Body of pancreas (tissue), 4 donors: Measurements from ENCODE around the gene OR8G5.

Experiments used
- POLR2A ChIP-seq, 3 donors: fragments of 450-650 bp; IDR thresholded peaks; one replicate each; pipeline ENCODE4 v1.6.1; 2016; ENCODE audit warnings: antibody characterized with exemption in 3 of 3, mild to moderate bottlenecking in 2 of 3
- TF ChIP-seq, protein P1 (sequence below), 7 experiments: fragments of 450-650 bp in 4 of 7; fragments of 200-600 bp in 3 of 7; sonication (generic) in 3 of 7; IDR thresholded peaks; one replicate each; pipeline ENCODE4 v1.5.1; 2016 to 2019; ENCODE audit warnings: antibody characterized with exemption in 7 of 7

DNA sequence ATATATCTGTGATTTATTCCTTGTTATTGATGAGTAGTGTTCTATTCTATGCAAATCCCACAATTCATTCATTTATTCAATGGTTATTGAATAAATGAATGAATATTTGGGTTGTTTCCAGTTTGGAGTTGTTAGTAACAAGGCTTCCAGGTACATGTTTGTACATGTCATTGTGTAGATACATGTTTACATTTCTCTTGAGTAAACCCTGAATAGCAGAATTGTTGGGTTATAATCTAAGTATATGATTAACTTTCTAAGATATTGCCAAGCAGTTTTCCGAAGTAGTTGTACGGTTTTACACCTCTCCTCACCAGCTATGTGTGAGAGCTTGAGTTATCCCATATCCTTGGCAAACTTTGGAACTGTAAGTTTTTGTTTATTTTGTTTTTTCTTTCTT is 33.8 kb upstream of the OR8G5 start:
- TF ChIP-seq, protein P1, sequence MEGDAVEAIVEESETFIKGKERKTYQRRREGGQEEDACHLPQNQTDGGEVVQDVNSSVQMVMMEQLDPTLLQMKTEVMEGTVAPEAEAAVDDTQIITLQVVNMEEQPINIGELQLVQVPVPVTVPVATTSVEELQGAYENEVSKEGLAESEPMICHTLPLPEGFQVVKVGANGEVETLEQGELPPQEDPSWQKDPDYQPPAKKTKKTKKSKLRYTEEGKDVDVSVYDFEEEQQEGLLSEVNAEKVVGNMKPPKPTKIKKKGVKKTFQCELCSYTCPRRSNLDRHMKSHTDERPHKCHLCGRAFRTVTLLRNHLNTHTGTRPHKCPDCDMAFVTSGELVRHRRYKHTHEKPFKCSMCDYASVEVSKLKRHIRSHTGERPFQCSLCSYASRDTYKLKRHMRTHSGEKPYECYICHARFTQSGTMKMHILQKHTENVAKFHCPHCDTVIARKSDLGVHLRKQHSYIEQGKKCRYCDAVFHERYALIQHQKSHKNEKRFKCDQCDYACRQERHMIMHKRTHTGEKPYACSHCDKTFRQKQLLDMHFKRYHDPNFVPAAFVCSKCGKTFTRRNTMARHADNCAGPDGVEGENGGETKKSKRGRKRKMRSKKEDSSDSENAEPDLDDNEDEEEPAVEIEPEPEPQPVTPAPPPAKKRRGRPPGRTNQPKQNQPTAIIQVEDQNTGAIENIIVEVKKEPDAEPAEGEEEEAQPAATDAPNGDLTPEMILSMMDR (IDR thresholded peaks at IDR 0.05): no peak
- TF ChIP-seq POLR2A (IDR thresholded peaks at IDR 0.05): no peak
